GOT3 (cell line): Measurements from ENCODE around the gene PDZD2.

Experiments used
- DNase-seq: peaks from one replicate; lab custom pipeline; 2025; ENCODE audit warnings: mixed read lengths; lab: John Stamatoyannopoulos, UW

PDZD2 gene

DNA sequence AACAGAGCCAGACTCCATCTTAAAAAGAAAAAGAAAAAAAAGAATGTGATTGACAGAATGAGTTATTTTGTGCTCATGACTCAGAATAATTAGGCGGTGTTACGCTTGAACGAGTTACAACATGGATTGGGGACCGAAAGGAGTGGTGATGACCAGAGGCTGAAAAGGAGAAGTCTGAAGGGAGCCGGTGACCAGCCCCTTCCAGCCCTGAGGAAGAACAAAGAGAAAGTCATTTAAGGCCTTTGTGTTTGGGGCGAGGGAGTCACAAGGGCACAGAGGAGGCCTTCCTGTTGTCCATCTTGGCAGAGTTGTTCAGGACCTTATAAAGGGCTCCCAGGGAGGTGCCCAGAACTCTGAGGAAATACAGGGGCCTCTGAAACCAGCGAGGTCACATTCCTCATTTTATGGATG lies 403.6 kb downstream of the PDZD2 start:
- no peak for DNase-seq

DNA sequence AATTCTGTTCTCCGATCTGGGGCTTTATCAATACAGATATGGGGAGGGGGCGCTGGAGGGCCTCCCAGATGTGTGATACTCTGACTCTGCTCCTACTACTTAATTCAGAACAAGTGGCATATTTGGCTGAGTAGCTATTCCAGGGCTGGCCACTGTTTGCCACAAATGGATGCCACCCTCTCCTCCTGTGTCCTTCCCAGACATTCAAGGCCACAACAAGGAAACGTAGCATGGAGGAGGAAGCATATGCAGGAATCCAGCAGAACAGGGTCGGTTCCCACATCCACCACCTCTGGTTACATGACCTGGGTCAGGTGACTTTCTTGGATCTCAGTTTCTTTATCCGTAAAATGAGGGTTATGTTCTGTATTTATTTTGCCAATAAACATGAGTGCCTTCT lies 404.2 kb downstream of the PDZD2 start:
- DNase-seq = no peak

DNA sequence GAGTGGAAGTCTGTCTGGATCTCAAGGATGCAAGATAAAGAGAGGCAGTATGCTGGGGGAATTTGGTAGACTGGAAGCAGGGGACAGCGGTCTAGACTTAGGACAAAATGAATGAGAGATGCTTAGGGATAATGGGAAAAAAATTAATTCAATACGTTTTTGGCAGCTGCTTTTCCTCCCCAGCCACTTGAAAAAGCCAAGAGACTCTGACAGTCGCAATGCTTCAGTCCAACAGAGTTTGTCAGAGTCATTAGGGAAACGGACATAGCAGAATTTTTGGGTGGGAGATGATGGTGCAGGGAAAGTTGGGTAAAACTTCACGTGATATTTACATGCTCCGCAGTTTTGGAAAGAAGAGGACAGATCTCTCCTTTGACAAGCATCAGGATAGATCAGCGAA lies 405.5 kb downstream of the PDZD2 start:
- no peak for DNase-seq

DNA sequence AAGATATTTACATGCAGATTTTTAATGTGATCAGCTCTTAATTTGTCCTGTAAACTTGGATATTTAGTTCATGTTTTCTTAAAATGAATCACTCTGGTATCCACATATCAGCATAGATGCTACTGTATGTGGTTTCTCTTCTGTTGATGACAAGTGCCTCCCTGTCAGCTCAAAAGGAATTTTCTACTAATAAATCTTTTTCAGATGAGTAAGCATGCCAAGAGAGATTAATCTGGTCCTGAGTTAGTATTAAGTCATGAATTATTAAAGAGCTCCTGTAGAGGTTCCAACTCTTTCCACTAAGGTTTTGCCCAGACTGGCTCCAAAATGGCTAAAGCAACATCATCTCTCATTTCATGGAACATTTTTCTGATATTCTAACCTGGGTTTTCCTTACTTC lies 406.0 kb downstream of the PDZD2 start:
- no peak for DNase-seq

DNA sequence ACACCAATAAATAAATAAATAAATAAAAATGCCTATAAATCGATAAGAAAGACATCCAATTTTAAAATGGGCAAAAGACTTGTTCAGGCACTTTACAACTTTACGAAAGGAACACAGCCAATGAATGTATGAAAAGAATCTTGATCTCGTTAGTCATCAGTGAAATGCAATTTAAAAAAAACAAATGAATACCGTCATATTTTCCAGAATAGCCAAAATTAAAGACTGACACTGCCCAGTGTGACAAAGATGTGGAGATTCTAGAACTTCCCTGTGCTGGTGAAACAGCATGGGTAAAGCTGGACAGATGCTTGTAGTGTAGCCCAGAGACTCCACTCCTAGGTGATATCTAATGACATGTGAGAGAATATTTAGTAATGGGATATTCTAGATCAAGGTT lies 408.1 kb downstream of the PDZD2 start:
- no peak for DNase-seq

DNA sequence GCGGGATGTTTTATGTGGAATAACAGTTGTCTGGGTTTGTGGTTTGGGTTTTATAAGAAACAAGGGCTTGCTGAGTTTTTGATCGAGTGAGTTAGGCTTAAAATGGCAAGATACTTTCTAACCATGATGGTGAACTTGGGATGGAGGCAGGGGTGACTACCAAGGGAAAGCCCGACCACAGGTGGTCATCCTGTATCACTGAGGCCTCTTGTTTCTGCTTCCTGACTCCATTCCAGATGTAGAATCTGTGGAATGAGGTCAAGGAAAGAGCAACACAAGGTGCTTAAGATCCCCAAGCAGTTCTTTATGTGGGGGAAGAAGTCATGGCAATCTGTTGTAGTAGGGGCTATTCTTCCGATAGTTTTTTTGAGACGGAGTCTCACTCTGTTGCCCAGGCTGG lies 412.9 kb downstream of the PDZD2 start:
- no peak for DNase-seq

DNA sequence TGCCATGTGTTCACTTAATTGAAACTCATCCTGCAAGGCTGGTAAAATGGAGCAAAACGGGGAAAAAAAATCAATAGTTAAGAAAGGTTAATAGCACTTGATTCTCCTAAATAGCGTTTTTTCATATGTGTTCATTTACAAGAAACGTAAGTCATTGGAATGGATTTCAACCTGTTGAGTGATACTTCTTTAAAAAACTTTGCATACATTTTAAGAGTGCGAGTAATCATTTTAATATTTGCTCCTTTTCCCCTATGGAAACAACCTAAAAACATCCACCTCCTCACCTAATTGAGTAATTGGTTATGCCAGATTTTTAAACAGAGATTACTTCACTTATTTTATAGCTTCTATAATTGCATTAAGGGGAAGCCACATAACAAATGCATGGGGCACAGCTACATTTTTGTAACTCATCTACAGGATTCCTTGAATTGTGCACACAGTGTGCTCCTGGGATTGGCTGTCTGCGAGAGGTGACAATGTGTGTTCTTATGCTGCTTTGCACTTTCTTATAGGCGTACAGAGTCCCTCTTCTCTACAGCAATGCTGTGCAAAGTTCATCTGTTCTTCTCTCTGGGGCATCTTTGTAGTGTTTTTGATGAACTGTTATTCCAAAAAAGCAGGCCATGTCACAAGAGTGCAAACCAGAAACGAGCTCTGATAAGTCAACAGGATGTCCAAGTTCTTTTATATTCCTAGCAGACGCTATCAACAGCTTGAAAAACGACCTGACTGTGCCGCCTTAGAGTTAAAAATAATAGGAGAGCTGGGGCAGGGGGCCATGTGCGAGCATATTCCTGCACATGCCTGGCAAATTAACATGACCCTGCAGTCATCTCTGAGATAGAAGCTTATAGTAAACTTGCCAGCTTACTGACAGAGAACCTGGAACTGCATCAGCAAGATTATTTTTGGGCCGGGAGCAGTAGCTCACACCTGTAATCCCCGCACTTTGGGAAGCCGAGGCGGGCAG lies 417.2 kb downstream of the PDZD2 start:
- DNase-seq = no peak

DNA sequence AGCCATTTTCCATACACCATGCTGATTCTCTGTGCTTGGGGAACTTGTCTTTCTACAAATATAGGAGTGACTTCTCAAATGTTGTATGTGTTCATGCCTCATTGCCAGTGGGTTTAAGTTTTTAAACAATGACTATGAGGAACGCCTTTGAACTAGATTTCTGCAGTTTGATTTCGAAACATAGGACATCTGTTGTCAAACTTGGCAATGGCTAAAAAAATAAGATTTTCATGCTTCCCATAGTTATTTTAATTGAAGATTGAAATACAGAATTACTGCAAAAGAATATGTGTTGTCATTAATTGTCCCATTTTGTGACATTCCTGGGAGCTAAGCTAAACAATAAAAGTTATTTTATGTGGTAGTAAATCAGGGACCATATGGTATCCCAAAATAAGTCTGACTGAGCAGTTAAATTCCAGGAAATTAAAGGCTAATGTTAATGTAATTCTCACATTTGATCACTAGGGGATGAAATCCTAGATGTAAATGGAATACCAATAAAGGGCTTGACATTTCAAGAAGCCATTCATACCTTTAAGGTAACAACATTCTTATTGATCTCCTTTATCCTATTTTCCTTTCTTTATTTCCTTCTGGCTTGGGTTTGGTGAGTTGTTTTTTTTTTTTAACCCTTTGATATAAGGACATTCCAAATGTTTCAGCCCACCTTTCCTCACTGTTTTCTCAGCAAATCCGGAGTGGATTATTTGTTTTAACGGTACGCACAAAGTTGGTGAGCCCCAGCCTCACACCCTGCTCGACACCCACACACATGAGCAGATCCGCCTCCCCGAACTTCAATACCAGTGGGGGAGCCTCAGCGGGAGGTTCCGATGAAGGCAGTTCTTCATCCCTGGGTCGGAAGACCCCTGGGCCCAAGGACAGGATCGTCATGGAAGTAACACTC lies 418.5 kb downstream of the PDZD2 start:
- DNase-seq = no peak

DNA sequence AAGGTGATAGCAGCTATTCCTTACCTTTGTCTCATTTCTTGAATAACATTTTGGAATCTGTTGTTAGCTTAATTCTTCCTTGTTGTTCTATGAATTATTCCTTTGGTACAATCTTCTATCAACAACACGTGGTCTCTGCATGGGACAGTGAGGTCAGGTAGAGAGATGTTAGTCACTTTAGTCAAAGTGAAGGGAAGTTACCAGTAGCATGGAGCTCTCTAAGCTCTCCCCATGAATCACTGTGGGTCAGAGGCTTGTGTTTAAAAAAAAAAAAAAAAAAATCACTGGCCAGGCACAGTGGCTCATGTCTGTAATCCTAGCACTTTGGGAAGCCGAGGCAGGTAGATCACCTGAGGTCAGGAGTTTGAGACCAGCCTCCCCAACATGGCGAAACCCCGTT lies 419.2 kb downstream of the PDZD2 start:
- no peak for DNase-seq

DNA sequence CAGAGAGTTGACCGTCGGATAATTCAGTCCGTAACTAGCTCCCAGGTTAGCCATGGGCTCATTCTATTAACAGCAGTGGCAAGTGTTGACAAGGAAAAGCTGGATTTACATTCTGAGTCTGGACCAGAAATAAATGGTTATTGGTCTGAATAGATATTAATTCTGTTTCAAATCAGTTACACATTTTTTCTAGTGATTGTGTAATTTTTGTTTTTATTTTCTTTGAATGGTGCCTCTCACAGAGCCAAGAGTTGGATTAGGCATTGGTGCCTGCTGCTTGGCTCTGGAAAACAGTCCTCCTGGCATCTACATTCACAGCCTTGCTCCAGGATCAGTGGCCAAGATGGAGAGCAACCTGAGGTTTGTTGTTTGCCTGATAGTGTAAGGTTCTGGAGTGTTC lies 420.1 kb downstream of the PDZD2 start:
- DNase-seq = no peak

DNA sequence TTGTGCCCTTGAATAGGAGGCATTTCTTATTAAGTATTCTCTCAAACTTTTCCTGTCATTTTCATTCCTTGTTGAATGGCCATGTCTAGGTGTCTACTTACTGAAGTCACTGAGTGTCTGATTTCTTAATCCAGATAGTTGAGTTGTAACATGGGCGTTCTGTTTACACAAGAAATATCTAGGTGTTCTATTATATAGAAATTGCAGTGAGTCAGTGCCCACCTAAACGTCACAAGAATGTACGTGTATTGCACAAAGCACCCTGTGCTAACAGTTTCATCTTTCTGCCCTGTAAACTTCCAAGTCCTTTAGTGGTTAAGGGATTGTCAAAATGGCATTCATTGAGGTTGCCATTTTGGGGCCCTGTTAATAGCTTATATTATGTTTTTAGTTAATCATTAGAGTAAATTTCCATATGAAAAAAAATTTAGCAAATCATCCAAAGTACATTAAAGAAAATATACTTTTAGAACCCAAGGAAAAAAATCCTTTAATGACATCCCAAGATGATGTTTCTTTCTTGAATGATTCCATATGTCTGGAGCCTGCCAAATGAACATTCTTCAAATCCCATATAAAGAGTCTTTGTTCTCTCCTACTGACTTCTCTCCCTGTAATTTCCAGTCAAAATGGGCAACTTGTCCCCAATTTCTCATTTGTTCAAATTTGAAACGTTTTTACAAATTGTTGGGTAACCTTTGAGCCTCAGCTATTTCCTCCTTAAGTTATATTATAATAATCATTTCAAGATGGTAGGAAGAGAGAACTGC lies 421.0 kb downstream of the PDZD2 start:
- no peak for DNase-seq

DNA sequence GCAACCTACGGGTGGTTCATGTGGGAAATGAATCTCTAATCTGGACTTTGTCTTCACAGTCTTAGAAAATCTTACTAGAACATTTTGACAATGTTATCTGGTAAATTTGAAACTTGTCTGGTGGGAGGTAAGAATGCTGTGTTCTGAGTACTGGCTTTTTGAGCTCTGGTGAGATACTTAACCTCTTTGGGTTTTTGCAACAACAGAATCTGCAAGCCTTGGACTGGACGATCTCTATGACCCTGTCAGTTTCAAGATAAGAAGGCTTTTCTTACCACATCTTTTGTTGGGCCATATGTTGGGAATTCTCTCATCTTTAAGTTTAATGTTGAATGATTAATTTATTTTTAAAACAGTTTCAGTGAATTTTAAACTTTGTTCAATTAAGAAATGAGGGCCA lies 422.3 kb downstream of the PDZD2 start:
- no peak for DNase-seq

DNA sequence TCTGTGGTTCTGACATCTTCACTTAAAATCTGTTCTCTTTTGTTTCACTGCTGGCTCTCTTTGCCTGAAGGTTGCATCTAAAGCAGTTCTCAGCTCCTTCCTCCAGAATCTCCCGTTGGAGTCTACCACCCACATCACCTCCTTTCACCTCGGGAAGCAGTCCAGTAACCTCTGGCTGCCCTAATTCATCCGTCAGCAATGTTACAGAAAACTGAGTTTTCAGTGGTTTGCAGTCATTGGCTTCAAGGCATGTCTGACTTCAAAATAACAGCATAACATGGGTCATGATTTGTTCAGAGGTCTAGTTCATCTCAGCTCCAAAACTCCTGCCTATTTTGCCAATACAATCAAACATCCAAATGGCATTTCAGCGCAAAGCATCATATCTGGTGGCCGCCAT lies 427.5 kb downstream of the PDZD2 start:
- no peak for DNase-seq

DNA sequence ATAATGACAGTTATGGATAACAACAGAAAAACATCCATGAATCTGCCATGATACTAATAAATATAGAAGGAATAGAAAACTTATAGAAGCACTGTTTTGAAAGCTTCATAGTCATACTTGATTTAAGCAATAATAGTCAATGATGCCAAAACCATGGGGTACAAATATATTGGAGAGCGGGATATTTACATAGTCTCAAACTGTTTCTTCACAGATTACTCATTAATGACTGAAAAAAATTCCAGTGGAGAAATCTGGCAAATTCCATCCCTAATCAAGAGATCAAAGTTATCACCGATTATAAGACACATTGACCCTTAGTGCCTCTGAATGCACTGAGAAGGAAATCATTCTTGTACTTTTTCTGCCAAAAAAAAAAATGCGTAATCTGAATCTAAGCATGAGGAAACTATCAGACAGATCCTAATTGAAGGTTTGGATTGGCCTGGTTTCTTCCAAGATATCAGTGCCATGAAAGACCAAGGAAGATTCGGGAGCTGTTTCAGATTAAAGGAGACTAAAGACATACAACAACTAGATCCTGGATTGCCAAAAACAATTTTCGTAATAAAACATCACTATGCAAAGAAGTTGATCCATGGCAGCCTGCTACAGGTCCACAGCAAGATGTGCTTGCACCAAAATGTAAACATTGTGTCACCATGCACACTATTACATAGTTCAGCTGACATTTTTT lies 429.0 kb downstream of the PDZD2 start:
- DNase-seq = no peak

DNA sequence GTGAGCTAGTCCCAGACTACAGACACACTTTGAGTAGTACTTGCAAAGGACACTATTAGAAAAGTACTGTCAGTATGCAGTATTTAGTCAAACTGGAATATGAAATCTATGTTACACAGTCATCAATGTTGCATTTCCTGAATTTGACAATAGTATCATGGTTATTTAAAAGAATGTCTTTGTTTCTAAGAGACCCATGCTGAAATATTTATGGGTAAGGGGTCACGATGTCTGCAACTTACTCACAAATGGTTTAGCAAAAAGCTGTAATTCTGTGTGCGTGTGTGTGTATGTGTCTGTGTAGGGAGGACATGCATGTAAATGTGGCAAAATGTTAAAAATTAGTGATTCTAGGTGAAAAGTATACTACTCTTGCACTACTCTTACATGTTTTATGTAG lies 429.6 kb downstream of the PDZD2 start:
- DNase-seq = no peak

DNA sequence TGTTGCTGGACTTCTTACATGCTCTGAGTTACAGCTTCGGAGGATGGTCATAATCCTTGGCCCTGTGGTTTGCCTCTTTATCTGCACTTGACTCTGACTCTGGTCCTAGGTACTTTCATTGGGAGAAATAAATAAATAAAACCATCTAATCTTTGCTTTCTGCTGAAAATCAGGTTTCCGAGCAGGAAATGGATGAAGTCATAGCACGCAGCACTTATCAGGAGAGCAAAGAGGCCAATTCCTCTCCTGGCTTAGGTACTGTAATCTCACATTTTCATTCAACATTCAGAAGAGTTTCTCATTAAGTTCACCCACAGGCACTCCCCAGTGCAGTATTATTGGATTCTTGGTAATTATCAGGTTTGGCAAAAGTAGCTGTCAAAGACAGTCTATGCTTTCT lies 430.5 kb downstream of the PDZD2 start:
- no peak for DNase-seq

DNA sequence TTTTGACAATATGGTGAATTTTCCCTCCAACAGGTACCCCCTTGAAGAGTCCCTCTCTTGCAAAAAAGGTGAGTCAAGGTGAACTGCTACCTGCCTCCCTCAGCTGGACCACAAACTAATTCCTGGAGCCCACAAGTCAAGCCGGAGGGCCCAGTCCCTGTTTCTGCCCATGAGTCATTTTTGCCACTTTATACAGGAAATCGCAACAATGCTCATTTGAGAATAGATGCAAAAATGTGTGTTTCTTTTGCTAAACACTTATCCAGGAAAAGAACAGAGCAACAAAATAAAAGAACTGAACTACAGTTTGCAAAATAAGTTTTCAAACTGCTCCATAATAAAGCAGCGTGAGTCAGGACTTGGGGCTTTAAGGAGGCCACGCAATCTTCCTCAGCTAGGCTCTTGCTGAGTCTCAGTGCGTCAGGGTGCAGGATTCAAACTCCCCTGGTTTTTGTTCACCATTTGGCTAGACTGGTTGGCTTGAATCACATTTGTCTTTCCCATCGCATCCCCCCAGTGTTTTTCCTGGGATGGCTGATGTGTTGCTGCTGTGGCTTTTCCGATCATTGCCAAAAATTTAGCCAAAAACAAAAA lies 432.5 kb downstream of the PDZD2 start:
- no peak for DNase-seq

DNA sequence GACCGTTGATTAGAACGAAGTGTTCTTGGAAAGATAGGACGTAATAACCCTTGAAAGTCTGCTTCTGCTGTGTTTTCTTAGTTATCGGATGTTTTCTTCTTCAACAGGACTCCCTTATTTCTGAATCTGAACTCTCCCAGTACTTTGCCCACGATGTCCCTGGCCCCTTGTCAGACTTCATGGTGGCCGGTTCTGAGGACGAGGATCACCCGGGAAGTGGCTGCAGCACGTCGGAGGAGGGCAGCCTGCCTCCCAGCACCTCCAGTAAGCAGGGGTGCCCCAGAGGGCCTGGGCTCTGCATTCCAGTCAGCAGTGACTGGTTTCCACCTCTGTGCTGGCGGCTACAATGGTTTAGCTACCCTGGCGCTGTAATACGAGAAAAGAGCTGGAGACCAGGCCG lies 433.1 kb downstream of the PDZD2 start:
- no peak for DNase-seq

DNA sequence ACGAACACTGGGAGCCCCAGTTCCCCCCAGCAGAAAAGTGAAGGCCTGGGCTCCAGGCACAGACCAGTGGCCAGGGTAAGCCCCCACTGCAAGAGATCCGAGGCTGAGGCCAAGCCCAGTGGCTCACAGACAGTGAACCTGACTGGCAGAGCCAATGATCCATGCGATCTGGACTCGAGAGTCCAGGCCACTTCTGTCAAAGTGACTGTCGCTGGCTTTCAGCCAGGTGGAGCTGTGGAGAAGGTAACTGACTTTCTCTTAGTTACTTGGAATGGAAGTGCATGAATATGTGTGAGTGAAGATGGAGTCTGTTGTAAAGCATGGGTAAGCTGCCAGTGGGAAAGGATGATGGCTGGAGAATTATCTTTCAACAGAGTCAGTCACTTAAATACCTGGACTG lies 435.5 kb downstream of the PDZD2 start:
- no peak for DNase-seq

DNA sequence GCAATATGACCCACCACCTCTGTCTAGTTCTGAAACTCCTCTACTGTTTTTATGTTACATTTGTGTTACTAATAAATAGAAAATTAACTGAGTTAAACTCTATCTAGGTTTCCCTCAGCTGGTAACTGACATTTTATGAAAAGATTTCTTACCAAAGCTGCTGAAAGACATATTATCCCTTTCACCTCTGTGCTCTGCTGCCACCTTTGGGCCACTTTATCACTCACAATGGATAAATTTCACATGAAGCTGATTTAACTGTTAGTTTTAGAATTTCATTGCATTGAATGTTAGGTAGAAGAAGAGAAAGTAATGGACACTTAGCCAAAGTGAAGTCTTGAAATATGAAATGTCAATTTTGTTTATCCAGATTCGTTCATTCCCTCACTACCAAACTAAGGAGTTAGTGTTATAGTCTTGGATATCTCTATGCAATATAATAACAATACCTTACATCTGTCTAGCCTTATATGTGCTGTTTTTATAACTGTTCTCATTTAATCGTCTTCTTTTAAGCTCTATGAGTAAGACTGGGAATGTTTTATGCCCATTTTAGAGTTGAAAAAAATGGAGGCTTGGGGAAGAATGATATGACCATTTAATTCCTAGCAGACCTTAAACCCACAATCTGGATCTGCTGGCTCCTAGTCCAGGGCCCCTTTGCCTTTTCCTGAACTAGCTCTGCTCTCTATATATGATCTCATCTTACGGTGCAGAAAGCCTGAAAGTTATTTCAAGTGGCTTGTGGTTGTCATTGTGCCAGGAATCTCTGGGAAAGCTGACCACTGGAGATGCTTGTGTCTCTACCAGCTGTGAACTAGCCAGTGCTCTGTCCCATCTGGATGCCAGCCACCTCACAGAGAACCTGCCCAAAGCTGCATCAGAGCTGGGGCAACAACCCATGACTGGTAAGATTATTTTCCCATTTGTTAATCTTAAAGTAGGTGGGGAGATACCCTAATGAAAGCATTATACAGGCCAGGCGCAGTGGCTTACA lies 438.1 kb downstream of the PDZD2 start:
- DNase-seq = no peak
